HG02884 (cell line): ENCODE measurements around the gene NCF2.

Source experiments
- ATAC-seq: cut with Tn5 transposase; IDR thresholded peaks from one replicate; pipeline ENCODE4 v1.9.1; 2021; ENCODE audit warnings: mild to moderate bottlenecking, moderate library complexity; ENCODE audit not compliant: unreplicated experiment

The NCF2 gene

GRCh38 chr1:183586455-183586854 lies 3.8 kb downstream of the NCF2 start:
- no peak for ATAC-seq

- no peak for ATAC-seq
These were observed 5.2 kb downstream of the NCF2 start for GRCh38 chr1:183585038-183585437.

- no peak for ATAC-seq
These were observed 6.1 kb downstream of the NCF2 start for GRCh38 chr1:183584147-183584546.

- ATAC-seq, result no peak
These were observed 6.8 kb downstream of the NCF2 start for GRCh38 chr1:183583466-183583865.

- no peak for ATAC-seq
These were observed 8.1 kb downstream of the NCF2 start for GRCh38 chr1:183582021-183582713.

GRCh38 chr1:183580281-183580682 lies 10.0 kb downstream of the NCF2 start:
- peak; percentile 50 for ATAC-seq

GRCh38 chr1:183578856-183579255 lies 11.4 kb downstream of the NCF2 start:
- ATAC-seq, result no peak

GRCh38 chr1:183577897-183578465 lies 12.3 kb downstream of the NCF2 start:
- ATAC-seq, result no peak

GRCh38 chr1:183576537-183576936 lies 13.7 kb downstream of the NCF2 start:
- no peak for ATAC-seq

GRCh38 chr1:183575606-183576005 lies 14.7 kb downstream of the NCF2 start:
- ATAC-seq, result no peak

GRCh38 chr1:183572721-183573120 lies 17.5 kb downstream of the NCF2 start:
- ATAC-seq, result no peak

- ATAC-seq, result no peak
These were observed 18.5 kb downstream of the NCF2 start for GRCh38 chr1:183571678-183572268.

GRCh38 chr1:183570451-183570850 lies 19.8 kb downstream of the NCF2 start:
- no peak for ATAC-seq

- no peak for ATAC-seq
These were observed 20.5 kb downstream of the NCF2 start for GRCh38 chr1:183569801-183570200.

- no peak for ATAC-seq
These were observed 21.1 kb downstream of the NCF2 start for GRCh38 chr1:183569141-183569540.

- ATAC-seq, result no peak
These were observed 21.9 kb downstream of the NCF2 start for GRCh38 chr1:183568176-183569021.

- no peak for ATAC-seq
These were observed 22.7 kb downstream of the NCF2 start for GRCh38 chr1:183567584-183567983.

GRCh38 chr1:183566026-183566425 lies 24.2 kb downstream of the NCF2 start:
- ATAC-seq, result no peak

- ATAC-seq, result no peak
These were observed 25.0 kb downstream of the NCF2 start for GRCh38 chr1:183565261-183565660.

GRCh38 chr1:183562701-183563100 lies 27.6 kb downstream of the NCF2 start:
- no peak for ATAC-seq

GRCh38 chr1:183559061-183559460 lies 31.2 kb downstream of the NCF2 start:
- no peak for ATAC-seq

- ATAC-seq, result no peak
These were observed 35.7 kb downstream of the NCF2 start for GRCh38 chr1:183554577-183554976.
